ENCODE measurements around the gene KBTBD7.

Gene KBTBD7

DNA sequence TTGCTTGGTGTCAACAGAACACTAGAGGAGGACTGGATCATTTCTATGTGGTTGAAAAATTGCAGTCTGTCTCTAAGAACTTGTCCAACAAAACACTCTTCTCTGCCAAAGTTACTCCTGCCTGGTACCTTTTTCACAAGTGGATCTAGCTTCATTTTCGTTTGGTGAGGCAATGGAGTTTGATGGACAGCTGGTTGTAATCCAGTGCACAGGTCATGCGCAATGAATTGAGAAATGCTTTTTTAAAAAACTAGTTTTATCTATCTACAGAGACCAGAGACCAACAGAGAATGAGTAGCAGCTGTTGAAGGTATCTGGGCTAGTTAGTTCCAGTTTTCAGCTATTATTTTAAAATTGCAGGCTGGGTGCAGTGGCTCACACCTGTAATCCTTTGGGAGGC, 49.8 kb downstream of the KBTBD7 start:
- TF ChIP-seq POLR2A (IDR thresholded peaks at IDR 0.05; ENCODE audit: extremely low read depth, insufficient read length): no peak
- TF ChIP-seq, protein P1, sequence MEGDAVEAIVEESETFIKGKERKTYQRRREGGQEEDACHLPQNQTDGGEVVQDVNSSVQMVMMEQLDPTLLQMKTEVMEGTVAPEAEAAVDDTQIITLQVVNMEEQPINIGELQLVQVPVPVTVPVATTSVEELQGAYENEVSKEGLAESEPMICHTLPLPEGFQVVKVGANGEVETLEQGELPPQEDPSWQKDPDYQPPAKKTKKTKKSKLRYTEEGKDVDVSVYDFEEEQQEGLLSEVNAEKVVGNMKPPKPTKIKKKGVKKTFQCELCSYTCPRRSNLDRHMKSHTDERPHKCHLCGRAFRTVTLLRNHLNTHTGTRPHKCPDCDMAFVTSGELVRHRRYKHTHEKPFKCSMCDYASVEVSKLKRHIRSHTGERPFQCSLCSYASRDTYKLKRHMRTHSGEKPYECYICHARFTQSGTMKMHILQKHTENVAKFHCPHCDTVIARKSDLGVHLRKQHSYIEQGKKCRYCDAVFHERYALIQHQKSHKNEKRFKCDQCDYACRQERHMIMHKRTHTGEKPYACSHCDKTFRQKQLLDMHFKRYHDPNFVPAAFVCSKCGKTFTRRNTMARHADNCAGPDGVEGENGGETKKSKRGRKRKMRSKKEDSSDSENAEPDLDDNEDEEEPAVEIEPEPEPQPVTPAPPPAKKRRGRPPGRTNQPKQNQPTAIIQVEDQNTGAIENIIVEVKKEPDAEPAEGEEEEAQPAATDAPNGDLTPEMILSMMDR (IDR thresholded peaks at IDR 0.05; ENCODE audit: low read depth, low read length): no peak
- H3K4me3 ChIP-seq (ENCODE audit: low read depth, low read length): no peak overlapping the region
- DNase-seq (ENCODE audit: low read depth): no peak
